Kidney epithelial cell (primary cell): Measurements from ENCODE around the gene HNRNPL. TPM values are rescaled to one million over a fixed set of nuclear protein-coding genes. Genes with fewer than 3 reads are reported as not detected.

ENCODE experiments used
- DNase-seq: peaks from one replicate; pipeline ENCODE4 v3.0.0-alpha.2; 2010; ENCODE audit warnings: low read depth
- H3K27me3 ChIP-seq: 2 replicates; pipeline ENCODE4 v1.6.0; 2011; ENCODE audit warnings: low read length; ENCODE audit not compliant: control insufficient read depth, insufficient read depth
- H3K36me3 ChIP-seq: 2 replicates; pipeline ENCODE4 v1.5.1; 2011; ENCODE audit warnings: low read length; ENCODE audit not compliant: control insufficient read depth, insufficient read depth
- H3K4me3 ChIP-seq: 2 replicates; pipeline ENCODE4 v1.5.1; 2011; ENCODE audit warnings: low read depth, mild to moderate bottlenecking, control low read depth, low read length
- total RNA-seq: library from RNA; depleted of rRNA; stranded (reverse); fragments of >200 nt; gene quantifications from 2 replicates; pipeline ENCODE4 v1.2.3, GENCODE V29; 2015
- TF ChIP-seq, protein P1 (sequence below): IDR thresholded peaks from 2 replicates; pipeline ENCODE4 v1.5.1; 2011; ENCODE audit warnings: mild to moderate bottlenecking, moderate library complexity, low read length, control low read depth, inconsistent platforms; ENCODE audit not compliant: insufficient read depth, poor library complexity, severe bottlenecking

The HNRNPL gene
- total RNA-seq, 1 donor from 2014 or later, result 192 TPM

- Histone ChIP-seq H3K4me3 (no peak overlapping the region), H3K27me3 (no peaks in the 10 kb centered on the region), H3K36me3 (peaks cover 7% of the 10 kb centered on the region)
- no peak for DNase-seq
- TF ChIP-seq, protein P1, sequence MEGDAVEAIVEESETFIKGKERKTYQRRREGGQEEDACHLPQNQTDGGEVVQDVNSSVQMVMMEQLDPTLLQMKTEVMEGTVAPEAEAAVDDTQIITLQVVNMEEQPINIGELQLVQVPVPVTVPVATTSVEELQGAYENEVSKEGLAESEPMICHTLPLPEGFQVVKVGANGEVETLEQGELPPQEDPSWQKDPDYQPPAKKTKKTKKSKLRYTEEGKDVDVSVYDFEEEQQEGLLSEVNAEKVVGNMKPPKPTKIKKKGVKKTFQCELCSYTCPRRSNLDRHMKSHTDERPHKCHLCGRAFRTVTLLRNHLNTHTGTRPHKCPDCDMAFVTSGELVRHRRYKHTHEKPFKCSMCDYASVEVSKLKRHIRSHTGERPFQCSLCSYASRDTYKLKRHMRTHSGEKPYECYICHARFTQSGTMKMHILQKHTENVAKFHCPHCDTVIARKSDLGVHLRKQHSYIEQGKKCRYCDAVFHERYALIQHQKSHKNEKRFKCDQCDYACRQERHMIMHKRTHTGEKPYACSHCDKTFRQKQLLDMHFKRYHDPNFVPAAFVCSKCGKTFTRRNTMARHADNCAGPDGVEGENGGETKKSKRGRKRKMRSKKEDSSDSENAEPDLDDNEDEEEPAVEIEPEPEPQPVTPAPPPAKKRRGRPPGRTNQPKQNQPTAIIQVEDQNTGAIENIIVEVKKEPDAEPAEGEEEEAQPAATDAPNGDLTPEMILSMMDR, result no peak
These were observed 7.2 kb downstream of the HNRNPL start for GRCh38 chr19:38842439-38843174.

- H3K36me3 ChIP-seq, result peaks cover 6% of the 10 kb centered on the region
- no peak for DNase-seq
These were observed 7.9 kb downstream of the HNRNPL start for GRCh38 chr19:38841787-38842438.

DNA sequence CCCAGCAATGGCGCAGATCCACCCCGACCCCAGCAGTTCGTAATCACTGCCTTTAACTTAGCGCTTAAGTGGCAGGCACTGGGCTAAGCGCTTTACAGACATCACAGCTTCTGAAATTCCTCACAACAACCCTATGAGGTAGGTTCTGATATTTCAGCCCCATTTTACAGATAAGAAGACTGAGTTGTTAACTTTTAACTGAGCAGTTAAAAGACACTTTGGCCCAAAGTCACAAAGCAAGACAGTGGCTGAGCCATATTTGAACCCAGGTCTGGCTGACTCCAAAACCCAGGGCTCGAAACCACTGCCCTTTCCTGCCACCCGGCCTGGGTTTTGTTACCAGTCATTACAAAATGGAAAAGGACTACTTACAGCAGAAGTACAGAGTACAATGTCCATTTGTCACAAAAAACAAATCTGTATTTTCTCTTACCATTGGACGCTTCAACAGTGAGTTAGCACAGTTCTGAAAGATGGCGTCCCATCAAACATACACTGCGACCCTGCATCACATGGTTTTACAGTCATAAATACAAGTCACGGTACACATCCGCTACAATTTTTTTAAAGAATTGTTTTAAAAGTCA, 8.5 kb downstream of the HNRNPL start:
- Histone ChIP-seq H3K36me3 (peaks cover 8% of the 10 kb centered on the region), H3K27me3 (no peaks in the 10 kb centered on the region), H3K4me3 (no peak overlapping the region)
- TF ChIP-seq, protein P1, result no peak
- no peak for DNase-seq

More at GRCh38 chr19:38841787-38842438, 7.9 kb downstream of the HNRNPL start:
- TF ChIP-seq, protein P1, result no peak
- H3K27me3 ChIP-seq, result no peaks in the 10 kb centered on the region
- no peak overlapping the region for H3K4me3 ChIP-seq

- Histone ChIP-seq H3K27me3 (no peaks in the 10 kb centered on the region), H3K4me3 (no peak overlapping the region), H3K36me3 (peaks cover 9% of the 10 kb centered on the region)
- TF ChIP-seq, protein P1, result no peak
- DNase-seq, result no peak
These were observed 9.2 kb downstream of the HNRNPL start for GRCh38 chr19:38840583-38840968.

- no peak for DNase-seq
- no peaks in the 10 kb centered on the region for H3K27me3 ChIP-seq
- TF ChIP-seq, protein P1, result no peak
- peaks cover 9% of the 10 kb centered on the region for H3K36me3 ChIP-seq
- H3K4me3 ChIP-seq, result no peak overlapping the region
These were observed 9.8 kb downstream of the HNRNPL start for GRCh38 chr19:38839816-38840582.
